ENCODE measurements around the gene CDC20B.
"Not testable (repeated sequence)": the region's sequence is repeated elsewhere in the genome, so short reads cannot be mapped to it uniquely, and the experiment has no call there.

Gene CDC20B

DNA sequence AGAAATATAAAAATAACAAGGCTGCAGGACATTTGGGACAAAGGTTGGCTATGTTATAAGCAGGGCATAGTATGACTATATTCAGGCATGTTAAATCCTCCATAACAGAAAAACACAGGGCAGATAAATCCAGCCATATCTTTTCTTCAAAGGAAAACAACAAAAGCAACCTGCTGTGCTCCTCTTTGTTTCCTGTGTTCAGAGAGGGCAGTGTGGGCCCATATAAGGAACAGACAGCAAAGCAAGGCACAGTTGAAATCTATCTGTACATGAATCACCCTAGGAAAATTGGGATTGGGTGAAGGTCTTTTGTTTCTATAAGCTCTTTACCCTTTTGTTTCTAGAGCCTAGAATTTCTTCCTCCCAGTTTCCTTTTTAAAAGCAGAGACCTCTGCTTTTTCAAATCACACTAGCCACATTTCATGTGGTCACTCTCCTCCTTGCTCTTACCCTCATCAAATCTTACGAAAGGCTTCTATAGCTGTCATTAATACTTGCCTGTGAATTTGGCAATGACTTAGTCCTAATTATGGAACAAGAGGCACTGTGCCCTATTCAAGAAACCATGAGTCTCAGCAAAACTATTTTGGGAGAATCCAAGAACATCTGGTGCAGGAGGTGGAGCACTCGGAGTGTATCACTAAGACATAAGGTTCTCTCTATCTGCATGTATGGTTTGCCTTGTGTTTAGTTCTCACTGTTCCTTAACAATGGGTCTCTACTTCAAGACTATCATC lies 68.8 kb downstream of the CDC20B start:
- DNase-seq = no peak

DNA sequence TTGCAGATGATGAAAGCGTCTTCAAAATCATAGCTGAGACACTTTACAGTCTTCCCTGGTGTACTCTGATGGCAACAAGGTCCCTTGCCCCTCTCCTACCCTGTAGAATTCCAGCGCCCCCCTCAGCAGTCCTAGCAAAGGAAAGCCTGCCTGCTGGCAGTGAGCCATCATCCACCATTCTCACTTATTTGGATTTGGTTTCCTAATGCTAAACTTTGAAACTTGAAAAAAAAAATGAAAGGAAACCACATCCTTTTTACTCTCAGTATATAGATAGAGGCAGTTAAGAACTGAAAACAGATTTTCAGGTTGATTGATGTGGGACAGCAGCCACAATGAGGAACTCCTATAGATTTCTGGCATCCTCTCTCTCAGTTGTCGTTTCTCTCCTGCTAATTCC lies 70.6 kb downstream of the CDC20B start, which contains the start of gene GZMA:
TSS of gene GZMA (plus strand) at position 299 of the 400 bp plus-strand sequence. CDS start at position 336, 37 bp downstream.
- no peak for DNase-seq

DNA sequence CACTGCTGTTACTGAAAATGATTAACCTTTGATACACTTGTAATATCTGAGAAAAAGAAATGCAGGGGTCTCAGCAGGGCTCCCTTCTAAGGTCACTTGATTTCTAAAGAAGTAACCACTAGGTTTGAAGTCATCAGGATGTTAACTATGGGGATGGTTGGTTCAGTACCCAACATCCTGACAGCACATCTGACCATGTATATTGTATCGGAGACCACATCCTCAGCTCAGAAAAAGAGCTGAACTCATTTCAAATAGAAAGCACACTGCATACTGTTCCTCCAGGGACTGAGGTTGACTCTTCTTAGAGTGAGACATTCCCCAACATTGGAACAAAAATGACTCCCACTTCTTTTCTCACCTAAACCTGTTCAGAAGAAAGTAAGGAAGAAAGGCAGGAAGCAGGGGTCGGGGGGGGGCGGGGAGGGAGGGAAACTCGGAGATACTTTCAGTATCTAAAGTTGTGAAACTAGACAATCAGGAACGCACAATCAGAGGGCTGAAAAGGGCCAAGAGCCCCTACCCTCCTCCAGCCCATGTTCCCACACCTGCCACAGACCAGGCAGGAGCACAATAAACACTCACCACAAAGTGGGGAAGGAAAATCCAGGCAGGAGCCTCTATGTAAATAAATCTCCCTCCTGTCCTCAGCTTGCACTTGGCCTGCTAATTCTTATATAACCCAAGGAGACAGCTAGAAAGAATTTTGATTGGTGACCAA lies 71.3 kb downstream of the CDC20B start:
- no peak for DNase-seq

DNA sequence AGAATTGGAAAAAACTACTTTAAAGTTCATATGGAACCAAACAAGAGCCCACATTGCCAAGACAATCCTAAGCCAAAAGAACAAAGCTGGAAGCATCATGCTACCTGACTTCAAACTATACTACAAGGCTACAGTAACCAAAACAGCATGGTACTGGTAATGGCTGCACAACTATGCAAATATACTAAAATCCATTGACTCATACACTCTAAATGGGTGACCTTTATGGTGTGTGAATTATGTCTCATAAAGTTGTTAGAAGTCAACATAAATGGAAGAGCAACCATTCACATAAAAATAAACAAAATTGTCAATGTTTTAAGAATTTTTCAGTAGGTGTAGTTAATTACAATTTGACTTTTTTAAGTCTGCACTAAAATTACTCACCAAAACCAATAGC lies 71.8 kb downstream of the CDC20B start:
- not testable (repeated sequence) for DNase-seq

DNA sequence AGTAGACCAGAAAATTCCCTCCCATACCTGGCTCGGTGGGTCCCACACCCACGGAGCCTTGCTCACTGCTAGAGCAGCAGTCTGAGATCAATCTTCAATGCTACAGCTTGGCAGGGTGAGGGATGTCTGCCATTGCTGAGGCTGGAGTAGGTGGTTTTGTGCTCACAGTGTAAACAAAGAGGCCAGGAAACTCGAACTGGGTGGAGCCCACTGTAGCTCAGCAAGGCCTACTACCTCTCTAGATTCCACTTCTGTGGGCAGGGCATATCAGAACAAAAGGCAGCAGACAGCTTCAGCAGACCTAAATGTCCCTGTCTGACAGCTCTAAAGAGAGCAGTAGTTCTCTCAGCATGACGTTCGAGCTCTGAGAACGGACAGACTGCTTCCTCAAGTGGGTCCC lies 76.1 kb downstream of the CDC20B start:
- DNase-seq = no peak

DNA sequence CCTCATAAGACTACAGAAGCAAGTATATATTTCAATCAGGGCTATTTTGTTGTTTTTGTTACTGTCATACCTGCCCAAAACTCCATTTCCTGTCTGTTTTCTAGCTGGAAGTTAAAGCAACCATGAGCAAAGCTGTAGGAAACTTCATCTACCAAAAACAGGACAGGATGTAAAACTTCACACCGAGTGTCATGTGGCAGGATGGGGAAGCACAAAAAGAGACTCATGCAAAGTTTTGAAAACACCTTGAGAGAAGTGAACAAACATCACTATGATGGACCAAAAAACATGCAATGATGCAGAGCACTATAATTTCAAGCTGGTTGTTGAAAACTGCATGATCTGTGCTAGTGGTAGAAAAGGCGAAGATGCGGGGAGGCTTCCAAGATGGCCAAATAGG lies 76.8 kb downstream of the CDC20B start:
- no peak for DNase-seq

DNA sequence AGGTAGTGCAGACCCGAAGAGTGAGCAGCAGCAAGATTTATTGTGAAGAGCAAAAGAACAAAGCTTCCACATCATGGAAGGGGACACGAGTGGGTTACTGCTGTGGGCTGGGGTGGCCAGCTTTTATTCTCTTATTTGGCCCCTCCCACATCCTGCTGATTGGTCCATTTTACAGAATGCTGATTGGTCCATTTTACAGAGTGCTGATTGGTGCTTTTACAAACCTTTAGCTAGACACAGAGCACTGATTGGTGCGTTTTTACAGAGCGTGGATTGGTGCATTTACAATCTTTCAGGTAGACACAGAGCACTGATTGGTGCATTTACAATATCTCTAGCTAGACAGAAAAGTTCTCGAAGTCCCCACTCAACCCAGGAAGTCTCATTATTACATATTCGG lies 82.0 kb downstream of the CDC20B start:
- DNase-seq = not testable (repeated sequence)

DNA sequence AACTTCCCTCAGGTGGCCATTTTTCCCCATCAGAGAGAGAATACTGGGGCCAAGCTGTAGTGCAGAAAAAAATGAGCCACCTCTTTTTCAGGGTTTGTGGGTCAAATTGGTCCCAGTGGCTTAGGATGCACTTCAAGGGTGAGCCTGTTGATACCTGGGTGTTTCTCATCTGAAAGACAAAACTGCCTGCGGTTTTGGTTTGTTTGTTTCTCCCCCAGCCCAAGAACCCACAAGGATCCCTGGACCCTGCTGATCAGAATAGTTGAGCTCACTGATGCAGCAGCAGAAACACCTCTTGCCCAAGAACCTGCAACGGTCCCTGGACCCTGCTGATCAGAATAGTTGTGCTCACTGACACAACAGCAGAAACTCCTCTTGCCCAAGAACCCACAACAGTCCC lies 83.7 kb downstream of the CDC20B start:
- not testable (repeated sequence) for DNase-seq

DNA sequence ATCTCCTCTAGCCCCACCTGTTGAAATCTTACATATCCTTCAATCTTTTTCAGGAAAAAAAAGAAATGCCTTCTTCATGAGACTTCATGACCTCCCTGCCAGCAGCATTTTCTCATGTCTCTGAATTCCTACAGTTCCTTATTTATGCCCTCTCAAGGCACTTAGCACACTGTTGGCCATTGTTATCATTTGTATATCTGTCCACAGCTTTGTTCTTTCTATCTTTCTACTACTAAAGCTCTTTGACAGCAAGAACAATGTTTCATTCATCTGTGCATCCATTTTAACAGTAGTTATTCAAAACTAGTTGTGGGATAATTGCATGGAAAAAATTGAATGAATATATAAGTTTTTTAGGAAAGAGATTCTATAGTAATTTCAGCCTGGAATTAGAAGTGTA lies 91.4 kb downstream of the CDC20B start:
- DNase-seq = no peak

DNA sequence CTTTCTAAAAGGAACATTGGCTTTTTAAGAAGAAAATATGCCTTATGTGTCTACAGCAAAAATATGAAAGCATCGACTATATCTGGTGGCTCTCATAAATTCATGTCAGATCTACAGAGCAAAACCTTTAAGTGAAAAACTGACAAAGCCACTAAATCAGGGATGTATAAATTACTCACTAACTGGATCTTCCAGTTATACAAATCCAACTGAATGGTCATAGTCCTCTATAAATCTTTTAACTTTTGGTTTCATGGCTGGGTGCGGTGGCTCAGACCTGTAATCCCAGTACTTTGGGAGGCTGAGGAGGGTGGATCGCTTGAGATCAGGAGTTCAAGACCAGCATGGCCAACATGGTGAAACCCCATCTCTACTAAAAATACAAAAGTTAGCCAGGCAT lies 99.8 kb downstream of the CDC20B start:
- DNase-seq = no peak

DNA sequence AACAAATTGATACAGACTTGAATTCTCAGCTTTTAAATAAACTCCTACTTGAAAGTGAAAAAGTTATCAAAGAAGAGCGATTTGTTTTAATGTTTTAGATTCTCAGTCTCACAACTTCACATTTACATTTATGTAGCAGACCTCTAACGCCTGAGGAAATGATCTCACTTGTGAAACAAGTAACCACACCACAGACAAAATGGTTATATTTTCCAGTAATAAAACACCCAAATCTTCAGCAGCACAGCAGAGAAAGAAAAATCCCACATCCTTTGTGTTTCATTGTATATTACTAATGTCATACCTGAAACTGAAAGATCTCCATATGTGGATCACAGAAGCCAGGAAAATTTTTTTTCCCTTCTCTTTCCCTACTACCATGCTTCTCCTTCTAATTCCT lies 100.3 kb downstream of the CDC20B start:
- DNase-seq = no peak

DNA sequence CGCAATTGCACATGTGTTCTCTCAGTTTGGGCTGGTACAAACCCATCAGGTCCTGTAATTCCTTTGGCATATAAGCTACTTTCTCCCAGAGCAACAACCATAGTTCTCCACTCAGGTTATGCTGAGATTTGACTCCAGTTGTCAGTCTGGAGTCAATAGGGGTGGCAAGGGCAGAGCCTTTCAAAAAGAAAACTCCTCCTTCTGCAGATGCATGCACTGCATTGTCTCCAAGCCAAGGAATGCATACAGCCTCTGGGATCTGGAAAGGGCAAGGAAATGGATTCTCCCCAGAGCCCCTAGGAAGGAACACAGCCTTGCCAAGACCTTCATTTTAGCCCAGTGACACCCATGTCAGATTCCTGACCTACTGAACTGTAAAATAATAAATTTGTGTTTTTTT lies 101.6 kb downstream of the CDC20B start:
- no peak for DNase-seq

DNA sequence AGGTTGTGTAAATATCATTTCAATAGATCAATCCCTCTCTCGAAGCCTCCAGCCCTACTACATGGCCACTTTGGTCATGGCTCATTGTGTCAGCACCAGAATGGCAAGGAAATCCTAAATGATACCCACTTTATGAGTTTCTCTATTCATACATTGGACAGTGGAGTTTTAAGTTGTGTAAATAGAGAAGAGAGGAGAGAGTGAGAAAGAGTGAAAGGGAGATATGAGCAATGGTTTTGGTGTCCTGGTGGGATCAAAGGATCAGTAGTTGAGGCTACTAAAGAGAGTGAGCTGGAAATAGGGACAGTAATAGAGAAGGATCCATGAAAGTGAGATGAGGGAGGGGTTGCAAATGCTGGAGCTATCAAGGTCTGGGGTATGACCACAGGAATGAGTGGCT lies 102.0 kb downstream of the CDC20B start:
- no peak for DNase-seq

DNA sequence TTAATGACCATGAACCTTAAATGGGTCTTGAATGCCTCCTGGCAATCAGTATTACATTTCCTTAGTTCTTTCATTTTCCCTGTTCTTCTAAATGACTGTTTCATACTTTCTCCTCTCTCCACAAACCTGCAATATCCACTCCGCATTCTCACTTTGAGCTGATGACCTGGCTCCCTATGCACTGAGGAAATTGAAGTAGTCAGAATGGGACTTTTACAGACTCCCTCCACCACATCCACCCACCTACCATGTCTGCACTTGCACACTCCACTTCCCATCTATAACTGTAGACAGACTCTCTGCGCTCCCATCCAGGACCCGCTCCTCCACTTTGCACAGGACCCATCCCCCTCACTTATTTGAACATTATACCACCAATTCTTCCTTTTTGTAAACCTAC lies 106.7 kb downstream of the CDC20B start:
- no peak for DNase-seq

DNA sequence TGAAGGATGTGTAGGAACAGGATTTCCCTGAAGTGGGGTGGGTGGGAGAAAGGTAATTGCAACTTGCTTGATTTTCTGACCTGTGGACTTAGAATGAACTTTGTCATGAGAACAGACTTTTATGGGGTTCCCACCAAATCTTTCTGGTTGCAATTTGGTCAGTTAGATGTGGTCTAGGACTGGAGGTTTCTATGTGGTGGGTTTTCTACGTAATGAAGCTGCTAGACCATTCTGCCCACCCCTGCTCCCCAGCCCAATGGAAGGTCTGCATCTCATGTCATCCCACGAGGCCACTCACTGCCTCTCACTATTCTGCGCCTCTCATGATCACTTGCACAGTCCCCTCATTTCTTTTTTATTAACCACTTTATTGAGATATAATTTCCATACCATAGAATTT lies 108.5 kb downstream of the CDC20B start:
- DNase-seq = no peak

DNA sequence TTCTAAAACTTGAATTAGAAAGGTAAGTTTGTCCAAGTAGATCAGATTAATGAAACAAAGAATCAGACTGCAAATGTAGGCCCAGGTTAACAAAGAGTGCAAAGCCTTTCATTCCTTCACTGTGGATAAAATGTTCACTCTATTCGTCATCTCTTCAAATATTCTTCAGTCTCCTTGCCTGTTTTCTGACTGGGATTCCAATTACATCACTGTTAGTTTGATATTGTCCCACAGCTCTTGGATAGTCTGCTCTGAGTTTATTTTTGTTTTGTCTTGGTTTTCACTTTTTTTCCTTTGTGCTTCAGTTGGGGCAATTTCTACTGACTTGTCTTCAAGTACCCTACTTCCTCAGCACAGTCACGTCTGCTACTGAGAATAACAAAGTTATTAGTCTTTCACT lies 109.1 kb downstream of the CDC20B start:
- no peak for DNase-seq

DNA sequence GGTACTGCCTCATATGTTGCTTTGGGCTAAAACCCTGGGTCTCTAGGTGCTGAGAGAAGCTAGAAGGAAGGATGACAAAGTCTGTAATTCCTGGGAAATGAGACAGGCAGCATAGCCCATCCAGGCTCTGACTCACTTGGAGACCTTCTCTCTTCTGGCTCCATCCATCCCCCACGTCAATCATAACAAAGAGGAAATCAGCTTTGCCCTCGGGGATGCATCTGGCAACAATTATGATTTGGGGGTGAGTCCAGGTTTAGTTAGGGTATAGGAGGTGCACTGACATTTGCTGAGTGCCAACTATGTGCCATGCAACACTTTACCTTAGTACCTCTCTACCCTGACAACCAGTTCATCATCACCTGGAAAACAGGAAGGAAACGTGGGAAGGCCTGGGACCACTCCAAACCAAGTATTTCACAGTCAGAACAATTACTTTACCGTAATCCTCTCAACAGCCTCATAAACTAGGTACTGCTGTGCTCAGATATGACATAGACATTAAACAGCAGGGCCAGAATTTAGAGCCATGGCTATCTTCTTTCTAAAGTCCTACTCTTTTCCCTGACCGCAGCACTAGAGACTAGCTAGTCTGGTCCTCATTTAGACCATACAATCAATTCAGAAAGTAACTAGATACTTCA lies 109.6 kb downstream of the CDC20B start:
- DNase-seq = no peak
